IPS DF 6.9 (cell line): ENCODE measurements around the gene CSRNP3.

Source experiments
- DNase-seq: peaks from one replicate; pipeline ENCODE4 v3.0.0-alpha.2; 2013; ENCODE audit warnings: low read depth, low spot score
- H3K27ac ChIP-seq: one replicate; pipeline ENCODE4 v1.5.1; 2013; ENCODE audit warnings: low read length, control low read depth
- H3K27me3 ChIP-seq: 2 replicates; pipeline ENCODE4 v1.6.1; 2013; ENCODE audit warnings: mild to moderate bottlenecking, low read length; ENCODE audit not compliant: control insufficient read depth, insufficient read depth
- H3K36me3 ChIP-seq: 2 replicates; pipeline ENCODE4 v1.6.1; 2013; ENCODE audit warnings: low read length; ENCODE audit not compliant: control insufficient read depth, insufficient read depth
- H3K4me1 ChIP-seq: 2 replicates; pipeline ENCODE4 v1.6.1; 2013; ENCODE audit warnings: low read length; ENCODE audit not compliant: control insufficient read depth, insufficient read depth
- H3K4me3 ChIP-seq: 2 replicates; pipeline ENCODE4 v1.5.1; 2013; ENCODE audit warnings: mild to moderate bottlenecking, low read length
- H3K9me3 ChIP-seq: 2 replicates; pipeline ENCODE4 v1.6.1; 2013; ENCODE audit warnings: low read length, inconsistent platforms; ENCODE audit not compliant: control insufficient read depth, insufficient read depth

Gene CSRNP3

GRCh38 chr2:165720511-165720910 is 251.0 kb downstream of the CSRNP3 start:
- no peaks in the 10 kb centered on the region for H3K4me1 ChIP-seq
- DNase-seq = no peak
- H3K27ac ChIP-seq = no peak overlapping the region
- H3K4me3 ChIP-seq = no peak overlapping the region
- H3K36me3 ChIP-seq = no peaks in the 10 kb centered on the region
- no peaks in the 10 kb centered on the region for H3K9me3 ChIP-seq
- no peaks in the 10 kb centered on the region for H3K27me3 ChIP-seq

GRCh38 chr2:165725421-165725820 is 255.9 kb downstream of the CSRNP3 start:
- no peak overlapping the region for H3K4me3 ChIP-seq
- DNase-seq = no peak
- H3K4me1 ChIP-seq = no peaks in the 10 kb centered on the region
- H3K36me3 ChIP-seq = no peaks in the 10 kb centered on the region
- no peaks in the 10 kb centered on the region for H3K27me3 ChIP-seq
- no peaks in the 10 kb centered on the region for H3K9me3 ChIP-seq
- H3K27ac ChIP-seq = no peak overlapping the region
